Measurements from ENCODE around the gene JARID2.

Gene JARID2

DNA sequence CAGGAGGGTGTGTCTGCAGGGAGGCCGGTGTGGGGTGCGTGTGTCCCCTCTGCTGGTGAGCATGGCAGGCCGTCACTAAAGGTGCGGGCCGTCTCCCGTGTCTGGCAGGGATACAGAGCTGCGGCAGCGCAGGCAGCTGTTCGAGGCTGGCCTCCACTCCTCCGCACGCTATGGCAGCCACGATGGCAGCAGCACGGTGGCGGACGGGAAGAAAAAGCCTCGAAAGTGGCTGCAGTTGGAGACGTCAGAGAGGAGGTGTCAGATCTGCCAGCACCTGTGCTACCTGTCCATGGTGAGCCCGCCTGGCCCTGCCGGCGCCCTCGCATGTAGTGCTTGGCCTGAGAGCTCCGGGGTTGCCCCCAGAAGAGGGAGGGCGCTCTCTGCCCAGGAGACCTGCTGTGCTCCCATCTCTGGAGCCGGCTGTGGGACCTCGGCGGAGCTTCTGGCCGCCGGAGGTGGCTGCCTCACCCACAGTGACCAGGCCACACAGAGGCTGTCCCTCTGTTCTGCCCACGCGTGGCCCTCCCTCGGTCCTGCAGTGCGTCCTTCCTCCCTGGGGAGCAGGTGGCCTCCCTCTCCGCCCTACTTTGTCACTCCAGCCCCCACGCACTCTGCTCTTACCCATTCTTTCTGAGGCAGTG is 267.4 kb downstream of the JARID2 start:
- no peak for DNase-seq

DNA sequence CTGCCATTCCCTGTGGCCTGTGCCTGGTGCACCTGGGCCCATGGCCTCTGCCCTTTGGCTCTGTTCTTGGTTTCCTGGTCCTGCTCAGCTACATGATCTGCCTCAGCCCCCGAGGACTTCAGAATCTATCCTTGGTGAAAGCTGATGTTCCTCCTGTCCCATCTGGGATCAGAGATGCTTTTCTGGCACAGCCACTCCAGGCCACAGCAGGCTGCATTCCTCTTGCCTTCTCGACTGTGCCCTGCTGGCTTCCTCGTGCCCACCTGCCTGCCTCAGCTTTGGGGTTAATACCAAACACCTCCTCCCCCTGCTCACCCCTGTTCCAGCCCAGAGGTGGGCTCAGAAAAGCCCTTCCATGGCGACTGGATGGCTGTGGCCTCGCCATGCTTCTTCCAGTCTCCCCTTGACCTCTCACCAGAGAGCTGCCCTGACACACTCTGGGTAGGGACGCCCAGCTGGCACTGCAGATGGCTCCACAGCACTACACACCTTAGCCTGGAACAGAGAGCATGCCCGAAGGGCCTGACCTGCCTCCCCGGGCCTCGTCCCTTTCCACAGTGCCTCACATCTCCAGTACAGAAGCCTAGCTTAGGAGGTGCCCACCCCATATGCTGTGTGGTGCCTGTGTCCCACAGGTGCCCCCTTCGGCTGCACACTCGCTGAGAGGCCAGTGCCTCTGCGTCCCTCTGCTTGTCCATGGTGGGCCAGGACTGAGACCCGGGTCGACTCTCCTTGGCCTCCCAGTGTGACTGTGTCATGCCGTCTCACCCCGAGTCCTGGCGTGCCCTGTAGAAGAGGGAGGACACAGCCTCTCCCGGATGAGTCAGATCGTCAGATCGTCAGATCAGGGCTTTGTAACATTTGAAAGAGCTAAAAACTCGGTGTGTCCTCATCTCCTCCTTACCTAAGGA is 268.2 kb downstream of the JARID2 start:
- no peak for DNase-seq

- no peak for DNase-seq
Observed at GRCh38 chr6:15515226-15515625, 269.4 kb downstream of the JARID2 start.

DNA sequence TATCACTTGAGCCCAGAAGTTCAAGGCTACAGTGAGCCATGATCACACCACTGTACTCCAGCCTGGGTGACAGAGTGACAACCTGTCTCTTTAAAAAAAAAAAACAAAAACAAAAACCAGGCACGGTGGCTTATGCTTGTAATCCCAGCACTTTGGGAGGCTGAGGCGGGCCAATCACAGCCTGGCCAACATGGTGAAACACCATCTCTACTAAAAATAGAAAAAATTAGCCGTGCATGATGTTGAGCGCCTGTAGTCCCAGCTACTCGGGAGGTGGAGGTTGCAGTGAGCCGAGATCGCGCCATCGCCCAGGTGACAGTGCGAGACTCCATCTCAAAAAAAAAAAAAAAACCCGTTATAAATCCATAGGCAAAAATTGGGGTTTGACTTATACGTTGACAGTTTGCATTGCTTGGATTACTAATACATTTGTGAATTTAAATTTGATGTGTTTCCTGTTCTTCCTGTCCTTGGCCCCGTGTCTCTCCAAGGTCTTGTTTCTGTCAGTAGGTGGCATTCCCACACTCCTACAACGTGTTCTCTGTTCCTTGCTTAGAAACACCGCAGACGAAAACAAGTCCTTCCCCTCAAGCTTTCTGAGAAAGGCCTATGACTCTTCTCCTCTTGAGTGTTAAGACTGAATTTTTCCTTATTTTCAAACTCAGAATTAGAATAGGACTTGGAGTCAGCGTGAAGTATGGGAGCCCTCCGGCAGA is 269.9 kb downstream of the JARID2 start:
- DNase-seq, result no peak

DNA sequence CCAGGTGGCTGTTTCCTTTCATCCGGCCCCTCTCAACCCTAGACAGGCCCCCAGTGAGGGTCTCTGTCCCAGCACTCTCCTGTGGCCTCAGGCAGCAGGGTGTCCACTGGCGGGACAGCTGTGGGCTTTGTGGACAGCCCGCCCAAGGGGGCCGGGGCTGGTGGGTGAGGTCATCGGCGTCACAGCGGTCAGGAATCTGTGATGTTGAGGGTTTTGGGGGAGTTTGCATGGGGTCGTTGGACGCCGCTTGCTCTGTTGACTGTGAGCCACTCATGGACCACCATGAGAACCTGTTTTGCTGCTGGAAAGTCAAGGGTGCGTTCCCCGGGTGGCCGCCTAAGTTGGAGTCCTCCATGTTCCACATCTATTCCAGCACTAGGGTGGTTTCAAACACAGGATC is 270.5 kb downstream of the JARID2 start:
- no peak for DNase-seq

DNA sequence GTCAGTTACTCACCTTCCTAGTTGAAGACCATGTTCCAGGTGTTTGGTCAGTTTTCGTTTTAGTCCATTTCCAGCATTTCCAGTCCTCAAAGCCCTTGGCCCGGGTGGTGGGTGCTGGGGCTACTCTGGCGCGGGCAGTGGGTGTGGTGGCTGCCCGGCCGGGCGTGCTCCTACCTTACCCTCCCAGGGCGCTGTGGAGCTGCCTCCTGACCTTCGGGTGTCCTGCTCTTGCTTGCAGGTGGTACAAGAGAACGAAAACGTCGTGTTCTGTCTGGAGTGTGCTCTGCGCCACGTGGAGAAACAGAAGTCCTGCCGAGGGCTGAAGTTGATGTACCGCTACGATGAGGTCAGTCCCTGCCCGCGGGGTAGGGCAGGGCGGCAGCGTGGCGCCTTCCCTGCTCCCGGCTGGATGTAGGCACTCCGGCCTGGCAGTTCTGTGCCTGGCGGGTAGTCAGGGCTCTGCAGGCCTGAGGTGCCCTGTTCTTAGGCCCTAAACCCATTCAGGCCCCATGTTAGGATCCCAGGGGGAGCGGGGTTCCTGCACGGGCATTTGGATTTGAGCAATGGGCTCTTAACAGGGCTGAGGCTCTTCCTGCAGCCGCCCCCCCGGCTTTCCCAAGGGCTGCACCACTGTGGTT is 271.2 kb downstream of the JARID2 start:
- no peak for DNase-seq

- DNase-seq, result no peak
Observed at GRCh38 chr6:15517600-15517999, 271.7 kb downstream of the JARID2 start.

- no peak for DNase-seq
Observed at GRCh38 chr6:15518057-15518456, 272.2 kb downstream of the JARID2 start.

DNA sequence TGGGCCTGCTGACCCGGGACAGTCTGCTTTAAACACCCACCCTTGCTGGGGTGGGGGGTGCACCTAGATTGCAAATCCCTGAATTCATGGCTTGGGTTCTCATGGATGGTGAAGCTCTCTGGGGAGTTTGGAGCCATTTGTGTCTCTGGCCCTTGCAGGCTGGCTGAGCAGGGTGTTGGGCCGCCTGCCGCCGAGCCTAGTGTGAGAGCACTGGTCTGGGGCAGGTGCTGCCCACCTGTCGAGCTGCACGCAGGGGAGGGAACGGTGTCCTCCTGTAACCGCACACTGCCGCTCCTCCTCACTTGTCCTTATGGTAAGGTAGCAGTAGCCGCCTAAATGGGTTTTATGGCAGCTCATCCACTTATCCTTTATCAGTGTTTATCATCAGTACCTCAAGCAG is 273.0 kb downstream of the JARID2 start:
- no peak for DNase-seq

DNA sequence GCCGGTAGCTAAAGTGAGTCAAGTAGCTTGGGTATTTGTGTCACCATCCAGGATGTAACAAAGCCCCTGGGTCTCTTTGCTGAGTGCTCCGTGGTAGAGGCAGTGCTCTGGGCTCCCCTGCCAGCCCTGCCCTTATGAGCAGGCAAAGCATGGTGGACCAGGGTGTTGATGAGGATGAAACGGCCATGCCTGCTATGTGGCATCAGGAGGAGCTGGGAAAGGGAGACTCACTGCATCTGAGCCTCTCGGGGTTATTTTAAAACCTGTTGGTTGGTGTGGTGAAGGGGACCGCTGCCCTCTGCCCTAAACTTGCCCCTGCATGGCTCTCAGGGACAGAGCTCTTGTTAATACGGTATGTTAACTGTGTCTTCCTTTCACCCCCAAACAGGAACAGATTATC is 273.8 kb downstream of the JARID2 start:
- no peak for DNase-seq

- DNase-seq, result no peak
Observed at GRCh38 chr6:15520626-15521203, 274.8 kb downstream of the JARID2 start.

DNA sequence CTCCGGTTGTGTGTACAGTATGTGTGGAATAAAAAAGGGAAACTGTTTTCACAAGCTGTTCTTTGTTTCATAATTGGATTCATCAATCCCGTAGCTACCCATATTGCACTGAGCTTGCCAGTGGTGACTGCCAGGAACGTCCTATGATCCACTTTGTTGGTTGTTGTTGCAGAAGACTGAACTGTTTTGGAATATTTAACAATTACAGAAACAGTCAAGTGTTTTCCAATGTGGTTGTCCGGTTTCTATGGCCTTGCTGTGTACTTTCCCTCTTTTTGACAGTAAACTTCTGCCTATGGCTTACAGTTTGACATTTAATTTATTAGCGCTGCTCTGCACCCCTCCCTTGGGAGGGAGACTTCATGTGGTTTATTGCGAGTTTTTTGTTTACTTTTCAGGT is 275.7 kb downstream of the JARID2 start:
- no peak for DNase-seq

GRCh38 chr6:15522026-15522425 is 276.2 kb downstream of the JARID2 start:
- no peak for DNase-seq

- DNase-seq, result no peak
Observed at GRCh38 chr6:15522427-15522826, 276.6 kb downstream of the JARID2 start.

GRCh38 chr6:15522856-15523529 is 277.1 kb downstream of the JARID2 start:
- DNase-seq, result no peak

GRCh38 chr6:15523679-15524630 is 278.1 kb downstream of the JARID2 start:
- DNase-seq, result no peak

- DNase-seq, result no peak
Observed at GRCh38 chr6:15524861-15525401, 279.1 kb downstream of the JARID2 start.

DNA sequence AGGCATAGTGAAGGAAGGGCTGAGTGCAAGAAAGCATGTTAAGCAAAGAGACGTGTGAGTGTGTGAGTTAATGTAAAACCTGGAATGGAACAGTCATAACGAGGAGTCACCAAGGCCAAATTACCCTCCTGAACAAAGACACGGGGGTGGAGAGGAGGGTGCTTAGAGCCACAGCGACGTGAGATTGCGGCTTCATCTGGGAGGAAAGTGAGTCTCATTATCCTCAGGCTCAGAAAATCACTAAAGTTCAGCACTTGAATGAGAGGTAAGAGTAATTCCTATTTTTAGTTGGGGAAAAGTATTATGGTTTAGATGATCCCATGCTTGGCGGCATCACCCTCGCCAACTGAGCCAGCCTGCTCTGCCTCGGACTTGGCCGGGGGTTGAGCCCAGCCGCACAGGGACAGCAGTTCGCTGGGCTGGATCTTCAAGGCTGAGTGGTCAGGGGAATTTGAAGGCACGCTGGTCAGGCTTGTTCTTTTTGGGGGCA is 280.4 kb downstream of the JARID2 start:
- DNase-seq, result no peak

DNA sequence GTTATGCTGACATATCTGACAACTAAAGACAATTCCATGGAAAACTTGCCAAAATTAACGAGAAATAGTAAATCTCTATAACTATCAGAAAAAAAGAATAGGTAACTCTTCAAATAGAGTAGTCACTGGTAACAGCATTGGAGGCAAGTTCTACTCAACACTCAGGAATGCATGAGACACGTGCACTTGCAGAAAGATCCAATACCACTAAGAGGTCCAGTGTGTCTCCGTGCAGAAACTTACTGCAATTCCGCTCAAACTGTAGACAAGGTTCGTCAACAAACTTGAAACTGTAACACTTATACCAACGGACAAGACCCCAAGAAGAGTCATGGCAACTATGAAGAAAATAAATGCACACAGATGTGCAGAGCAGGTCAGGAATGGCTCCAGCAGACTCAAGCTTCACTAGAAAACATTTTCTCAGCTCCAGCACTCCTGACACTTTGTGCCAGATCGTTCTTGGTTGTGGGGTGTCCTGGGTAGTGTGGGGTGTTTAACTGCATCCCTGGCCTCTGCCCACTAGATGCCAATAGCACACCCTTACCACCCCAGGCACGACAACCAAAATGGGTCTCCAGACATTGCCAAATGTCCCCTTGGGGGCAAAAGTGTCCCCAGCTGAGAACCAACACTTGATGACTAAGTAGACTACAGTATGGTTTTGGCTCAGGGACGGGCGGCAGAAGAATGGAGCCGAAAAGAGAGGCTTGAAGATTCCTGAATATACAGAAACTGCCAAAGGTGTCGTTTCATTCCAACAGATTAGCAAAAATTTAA is 282.2 kb downstream of the JARID2 start:
- DNase-seq, result no peak

- no peak for DNase-seq
Observed at GRCh38 chr6:15528870-15529269, 283.0 kb downstream of the JARID2 start.
